ENCODE measurements around the gene DCC.

- TF ChIP-seq, protein P1, sequence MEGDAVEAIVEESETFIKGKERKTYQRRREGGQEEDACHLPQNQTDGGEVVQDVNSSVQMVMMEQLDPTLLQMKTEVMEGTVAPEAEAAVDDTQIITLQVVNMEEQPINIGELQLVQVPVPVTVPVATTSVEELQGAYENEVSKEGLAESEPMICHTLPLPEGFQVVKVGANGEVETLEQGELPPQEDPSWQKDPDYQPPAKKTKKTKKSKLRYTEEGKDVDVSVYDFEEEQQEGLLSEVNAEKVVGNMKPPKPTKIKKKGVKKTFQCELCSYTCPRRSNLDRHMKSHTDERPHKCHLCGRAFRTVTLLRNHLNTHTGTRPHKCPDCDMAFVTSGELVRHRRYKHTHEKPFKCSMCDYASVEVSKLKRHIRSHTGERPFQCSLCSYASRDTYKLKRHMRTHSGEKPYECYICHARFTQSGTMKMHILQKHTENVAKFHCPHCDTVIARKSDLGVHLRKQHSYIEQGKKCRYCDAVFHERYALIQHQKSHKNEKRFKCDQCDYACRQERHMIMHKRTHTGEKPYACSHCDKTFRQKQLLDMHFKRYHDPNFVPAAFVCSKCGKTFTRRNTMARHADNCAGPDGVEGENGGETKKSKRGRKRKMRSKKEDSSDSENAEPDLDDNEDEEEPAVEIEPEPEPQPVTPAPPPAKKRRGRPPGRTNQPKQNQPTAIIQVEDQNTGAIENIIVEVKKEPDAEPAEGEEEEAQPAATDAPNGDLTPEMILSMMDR (IDR thresholded peaks at IDR 0.05; ENCODE audit: control extremely low read depth in 1 of 3, insufficient read depth in 1 of 3, low read depth in 1 of 3, low read length in 3 of 3) = peak in 2 of 3 experiments; percentile 42 to 56; a peak in 2 of 4 replicates
- no peak for TF ChIP-seq SUZ12 (IDR thresholded peaks at IDR 0.05; ENCODE audit: low read length)
- no peak for TF ChIP-seq POLR2AphosphoS5 (IDR thresholded peaks at IDR 0.05; ENCODE audit: low read depth, low read length)
- no peak for TF ChIP-seq EZH2 (IDR thresholded peaks at IDR 0.05; ENCODE audit: low read depth, low read length, severe bottlenecking)
- TF ChIP-seq POLR2A (IDR thresholded peaks at IDR 0.05; ENCODE audit: control extremely low read depth in 1 of 2, low read depth in 2 of 2, low read length in 2 of 2) = no peak
- TF ChIP-seq RAD21 (IDR thresholded peaks at IDR 0.05 in 1 of 2, conservative IDR thresholded peaks at IDR 0.05 in 1 of 2; ENCODE audit: low read depth in 2 of 2, low read length in 2 of 2) = peak; percentile 53 to 60
- TF ChIP-seq SIX5 (IDR thresholded peaks at IDR 0.05; ENCODE audit: low read depth, low read length) = no peak
- no peak for TF ChIP-seq EGR1 (IDR thresholded peaks at IDR 0.05; ENCODE audit: borderline replicate concordance, low read depth, low read length)
Measured at GRCh38 chr18:53567929-53568574, 1228.1 kb downstream of the DCC start.

All from H1 (cell line).